ENCODE results near the gene NPLOC4.

Gene NPLOC4

GRCh38 chr17:81513372-81513752 is 123.5 kb downstream of the NPLOC4 start:
- H3K27ac ChIP-seq: peak overlapping the region; percentile 99
- ChIA-PET CTCF (interaction anchor here (0.5 kb wide), 1 partner anchor 786 kb away, joined by 3 read pairs; no protein-coding TSS in a partner anchor), POLR2A (ENCODE audit: low non-redundant PET) (interaction anchor here (0.6 kb wide), 1 partner anchor 93 kb away, joined by 3 read pairs; no protein-coding TSS in a partner anchor)
- TF ChIP-seq, protein P1, sequence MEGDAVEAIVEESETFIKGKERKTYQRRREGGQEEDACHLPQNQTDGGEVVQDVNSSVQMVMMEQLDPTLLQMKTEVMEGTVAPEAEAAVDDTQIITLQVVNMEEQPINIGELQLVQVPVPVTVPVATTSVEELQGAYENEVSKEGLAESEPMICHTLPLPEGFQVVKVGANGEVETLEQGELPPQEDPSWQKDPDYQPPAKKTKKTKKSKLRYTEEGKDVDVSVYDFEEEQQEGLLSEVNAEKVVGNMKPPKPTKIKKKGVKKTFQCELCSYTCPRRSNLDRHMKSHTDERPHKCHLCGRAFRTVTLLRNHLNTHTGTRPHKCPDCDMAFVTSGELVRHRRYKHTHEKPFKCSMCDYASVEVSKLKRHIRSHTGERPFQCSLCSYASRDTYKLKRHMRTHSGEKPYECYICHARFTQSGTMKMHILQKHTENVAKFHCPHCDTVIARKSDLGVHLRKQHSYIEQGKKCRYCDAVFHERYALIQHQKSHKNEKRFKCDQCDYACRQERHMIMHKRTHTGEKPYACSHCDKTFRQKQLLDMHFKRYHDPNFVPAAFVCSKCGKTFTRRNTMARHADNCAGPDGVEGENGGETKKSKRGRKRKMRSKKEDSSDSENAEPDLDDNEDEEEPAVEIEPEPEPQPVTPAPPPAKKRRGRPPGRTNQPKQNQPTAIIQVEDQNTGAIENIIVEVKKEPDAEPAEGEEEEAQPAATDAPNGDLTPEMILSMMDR (conservative IDR thresholded peaks at IDR 0.05; ENCODE audit: low read depth): no peak
- peak; percentile 54 for DNase-seq (ENCODE audit: low spot score)

DNA sequence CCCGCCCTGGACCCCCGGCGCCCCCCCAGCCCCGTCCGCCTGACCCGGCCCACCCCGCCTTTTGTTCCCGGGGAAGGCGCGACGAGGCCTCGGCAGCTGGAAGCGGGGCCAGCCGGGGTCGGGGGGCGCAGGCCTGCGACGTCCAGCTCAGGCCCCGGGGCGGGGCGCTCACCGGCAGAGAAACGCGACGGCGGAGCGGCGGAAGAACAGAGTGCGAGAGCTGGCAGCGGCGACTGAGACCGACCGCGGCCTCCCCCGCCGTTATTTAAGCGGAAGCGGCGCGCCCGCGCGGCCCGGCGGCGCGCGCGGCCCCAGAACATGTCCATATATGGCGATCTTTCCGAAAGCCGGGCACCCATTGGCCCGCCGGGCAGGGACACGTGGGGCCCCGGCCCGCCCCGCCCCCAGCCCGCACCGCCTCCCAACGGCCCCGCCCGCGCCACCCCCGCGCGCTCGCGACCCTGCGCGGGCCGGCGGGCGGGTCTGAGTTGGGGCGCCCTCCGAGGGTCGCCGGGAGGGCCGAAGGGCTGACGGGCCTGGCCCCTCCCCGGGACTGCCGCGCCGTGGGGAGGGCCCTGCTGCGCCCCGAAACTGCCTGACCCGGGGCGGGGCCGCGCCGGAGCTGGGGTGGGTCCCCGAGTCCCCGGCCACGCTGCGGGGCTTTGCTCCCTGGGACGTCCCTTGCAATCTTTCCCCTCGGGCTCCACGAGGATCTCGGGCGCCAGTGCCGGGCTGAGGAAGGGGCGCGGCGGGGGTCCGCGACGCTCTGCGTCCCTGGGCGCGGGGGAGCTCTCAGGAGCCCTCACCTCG is 124.1 kb downstream of the NPLOC4 start, which contains the start of gene ACTG1:
Gene ACTG1, minus strand, starts transcription at position 238 of the 810 bp plus-strand sequence. CDS start 445 bp downstream, outside the sequence.
- ChIA-PET CTCF (interaction anchor here (0.5 kb wide), 1 partner anchor 787 kb away, joined by 3 read pairs; no protein-coding TSS in a partner anchor), POLR2A (ENCODE audit: low non-redundant PET) (interaction anchor here (0.6 kb wide), 2 partner anchors 20 to 92 kb away, joined by 3 to 4 read pairs; no protein-coding TSS in a partner anchor)
- peak within 1 kb of the TSS; percentile 99 for H3K27ac ChIP-seq
- peak; percentile 92 for DNase-seq (ENCODE audit: low spot score)
- TF ChIP-seq, protein P1 (conservative IDR thresholded peaks at IDR 0.05; ENCODE audit: low read depth): no peak

- ChIA-PET POLR2A (ENCODE audit: low non-redundant PET) (interaction anchor here (0.6 kb wide), 1 partner anchor 20 kb away, joined by 4 read pairs; no protein-coding TSS in a partner anchor), CTCF (no interaction called here)
- peak overlapping the region; percentile 99 for H3K27ac ChIP-seq
- no peak for DNase-seq (ENCODE audit: low spot score)
- TF ChIP-seq, protein P1 (conservative IDR thresholded peaks at IDR 0.05; ENCODE audit: low read depth): no peak
These were observed 124.9 kb downstream of the NPLOC4 start for GRCh38 chr17:81511804-81512561.

GRCh38 chr17:81511554-81511803 is 125.4 kb downstream of the NPLOC4 start:
- H3K27ac ChIP-seq: peak overlapping the region; percentile 99
- ChIA-PET POLR2A (ENCODE audit: low non-redundant PET) (no interaction called here), CTCF (no interaction called here)
- no peak for DNase-seq (ENCODE audit: low spot score)
- TF ChIP-seq, protein P1 (conservative IDR thresholded peaks at IDR 0.05; ENCODE audit: low read depth): no peak

DNA sequence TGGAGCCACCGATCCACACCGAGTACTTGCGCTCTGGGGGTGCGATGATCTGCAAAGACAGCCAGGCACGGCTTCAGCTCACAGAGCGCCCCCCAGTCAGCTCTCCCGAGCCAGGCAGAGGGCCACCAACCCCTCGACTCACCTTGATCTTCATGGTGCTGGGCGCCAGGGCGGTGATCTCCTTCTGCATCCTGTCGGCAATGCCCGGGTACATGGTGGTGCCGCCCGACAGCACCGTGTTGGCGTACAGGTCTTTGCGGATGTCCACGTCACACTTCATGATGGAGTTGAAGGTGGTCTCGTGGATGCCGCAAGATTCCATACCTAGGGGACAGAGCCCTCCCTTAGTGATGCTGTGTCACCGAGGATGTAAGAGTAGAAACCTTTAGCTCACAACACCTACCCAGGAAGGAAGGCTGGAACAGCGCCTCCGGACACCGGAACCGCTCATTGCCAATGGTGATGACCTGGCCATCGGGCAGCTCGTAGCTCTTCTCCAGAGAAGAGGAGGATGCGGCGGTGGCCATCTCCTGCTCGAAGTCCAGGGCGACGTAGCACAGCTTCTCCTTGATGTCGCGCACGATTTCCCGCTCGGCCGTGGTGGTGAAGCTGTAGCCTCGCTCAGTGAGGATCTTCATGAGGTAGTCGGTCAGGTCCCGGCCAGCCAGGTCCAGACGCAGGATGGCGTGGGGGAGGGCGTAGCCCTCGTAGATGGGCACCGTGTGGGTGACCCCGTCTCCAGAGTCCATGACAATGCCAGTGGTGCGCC is 125.9 kb downstream of the NPLOC4 start:
- ChIA-PET POLR2A (ENCODE audit: low non-redundant PET) (no interaction called here), CTCF (no interaction called here)
- TF ChIP-seq, protein P1 (conservative IDR thresholded peaks at IDR 0.05; ENCODE audit: low read depth): no peak
- no peak for DNase-seq (ENCODE audit: low spot score)
- H3K27ac ChIP-seq: peak overlapping the region; percentile 99
